Activated naive CD4-positive, alpha-beta T cell treated with anti-CD3 and anti-CD28 coated beads, Interleukin-2, amount 50 U/mL, for 16 hours (primary cell): ENCODE results near the gene HNMT.
"Not testable (repeated sequence)": the region's sequence is repeated elsewhere in the genome, so short reads cannot be mapped to it uniquely, and the experiment has no call there.

ENCODE experiments used
- DNase-seq: peaks from one replicate; pipeline ENCODE4 v3.0.0-alpha.2; 2020

HNMT gene

DNA sequence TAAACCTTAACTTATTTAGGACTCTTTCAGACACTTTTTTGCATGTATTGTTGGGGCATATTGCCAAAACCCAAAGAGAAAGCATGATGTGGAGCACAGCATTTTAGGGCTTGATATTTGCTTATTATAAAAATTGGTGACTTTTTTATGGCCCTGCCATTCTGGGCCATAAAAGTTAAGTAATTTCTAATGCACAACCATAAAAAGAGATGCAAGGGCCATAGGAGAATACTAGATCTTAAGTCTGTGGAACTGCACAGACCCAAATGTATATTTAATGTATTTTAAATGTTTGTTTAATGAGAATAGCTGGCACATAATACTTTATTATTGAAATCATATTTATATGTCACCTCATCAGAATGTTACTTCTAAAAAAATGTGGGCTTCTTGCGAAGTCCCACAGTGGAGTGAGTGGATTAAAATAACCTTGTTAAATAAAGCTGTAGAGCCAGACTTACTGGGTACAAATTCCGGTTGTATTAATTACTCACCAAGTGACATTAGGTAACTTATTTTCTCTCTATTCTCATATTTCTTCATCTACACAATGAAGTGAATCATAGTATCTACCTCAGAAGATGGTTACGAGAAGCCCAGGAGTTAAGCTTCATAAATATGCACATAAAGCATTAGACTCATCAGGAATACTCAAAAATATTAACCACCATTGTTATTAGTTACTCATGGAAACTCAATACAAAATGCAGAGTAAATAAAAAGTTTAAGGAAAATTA is 52.2 kb downstream of the HNMT start:
- DNase-seq: no peak

DNA sequence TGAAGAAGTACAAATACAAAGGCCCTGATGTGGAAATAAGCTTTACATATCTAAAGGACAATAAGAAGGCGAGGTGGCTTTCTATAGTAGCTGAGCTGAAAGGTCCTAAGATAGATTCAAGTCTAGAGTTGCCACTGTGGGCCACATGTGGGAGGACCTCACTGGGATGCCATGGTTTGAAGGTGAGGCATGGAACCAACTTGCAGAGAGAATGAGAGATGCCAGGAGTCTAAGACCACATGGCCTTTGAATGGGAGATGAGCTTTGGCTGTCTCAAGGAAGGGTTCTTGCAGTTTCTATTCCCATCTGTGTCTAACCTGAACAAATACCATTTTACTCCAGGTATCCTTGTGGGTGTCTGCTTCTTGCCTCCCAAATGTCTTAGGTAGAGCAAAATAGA is 53.6 kb downstream of the HNMT start:
- DNase-seq: no peak

GRCh38 chr2:138018866-138019688 is 54.8 kb downstream of the HNMT start:
- DNase-seq: no peak

DNA sequence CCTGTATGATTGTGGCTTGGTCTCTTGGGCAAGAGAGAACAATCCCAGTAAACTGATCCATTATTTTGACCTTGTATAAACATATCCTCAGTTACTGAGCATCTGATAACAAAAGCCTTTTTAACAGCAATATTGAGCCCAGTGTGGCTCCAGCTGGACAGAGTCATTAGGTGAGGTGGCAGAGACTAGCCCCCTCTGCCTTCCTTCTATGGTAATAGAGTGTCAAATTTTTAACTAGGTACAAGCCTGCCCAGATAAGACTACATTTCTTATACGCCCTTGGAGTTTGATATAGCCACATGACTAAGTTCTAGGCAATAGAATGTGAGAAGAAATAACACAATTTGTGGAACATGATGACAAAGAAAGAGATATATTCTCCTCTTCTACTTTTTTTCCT is 56.2 kb downstream of the HNMT start:
- DNase-seq: no peak

DNA sequence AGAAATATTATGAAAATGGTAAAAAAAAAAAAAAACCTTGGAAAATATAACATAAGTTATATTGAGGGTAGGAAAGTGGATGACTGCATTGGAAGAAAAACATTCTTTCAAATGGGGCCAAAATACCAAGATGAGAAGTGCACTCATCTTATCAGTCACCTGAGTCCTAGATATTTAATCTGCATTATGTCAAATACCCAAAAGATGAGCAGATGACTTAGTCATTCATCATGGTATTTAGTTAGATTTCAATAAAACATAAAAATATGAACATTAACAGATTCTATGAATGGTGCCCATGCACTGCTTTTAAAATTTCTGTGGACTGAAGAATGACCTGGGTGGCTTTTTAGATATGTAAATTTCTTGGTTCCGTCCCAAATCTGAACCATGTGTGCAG is 56.9 kb downstream of the HNMT start:
- DNase-seq: no peak

DNA sequence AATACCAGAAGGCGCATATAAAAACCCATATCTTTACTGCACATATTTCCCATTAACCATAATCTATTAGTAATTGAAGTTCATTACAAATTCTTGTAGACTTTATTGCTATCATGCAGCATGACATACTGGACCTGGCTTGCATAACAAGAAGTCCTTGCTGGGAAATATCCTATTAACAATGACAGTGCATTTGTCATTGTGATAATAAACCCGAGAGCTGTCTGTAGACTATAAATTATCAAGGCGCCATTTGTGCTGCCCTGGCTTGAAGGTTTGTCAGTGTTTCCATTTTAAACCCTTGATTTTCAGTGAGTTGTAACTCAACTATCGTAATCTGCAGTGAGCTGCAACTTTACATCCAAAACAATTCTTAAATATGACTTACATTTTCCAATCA is 59.0 kb downstream of the HNMT start:
- DNase-seq: no peak

GRCh38 chr2:138023976-138024375 is 59.7 kb downstream of the HNMT start:
- no peak for DNase-seq

- DNase-seq: no peak
Measured at GRCh38 chr2:138026111-138027020, 62.1 kb downstream of the HNMT start.

- no peak for DNase-seq
Measured at GRCh38 chr2:138028538-138028937, 64.3 kb downstream of the HNMT start.

DNA sequence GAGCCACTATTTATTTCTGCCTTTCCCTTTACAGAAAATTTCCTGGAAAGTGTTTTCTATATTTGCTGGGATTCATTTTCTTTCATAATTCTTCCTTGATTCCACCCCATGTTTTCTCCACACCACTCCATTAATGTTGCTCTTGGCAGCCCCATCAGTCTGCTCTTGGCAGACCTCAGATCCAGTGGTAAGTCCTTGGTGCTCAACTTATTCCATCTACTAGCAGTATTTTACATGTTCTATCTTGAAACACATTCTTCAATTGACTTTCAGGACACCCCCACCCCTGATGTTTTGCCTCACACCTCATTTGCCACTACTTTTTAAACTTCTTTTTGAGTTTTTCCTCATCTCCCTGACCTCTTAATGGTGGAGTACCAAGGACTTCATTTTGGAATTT is 65.0 kb downstream of the HNMT start:
- no peak for DNase-seq

DNA sequence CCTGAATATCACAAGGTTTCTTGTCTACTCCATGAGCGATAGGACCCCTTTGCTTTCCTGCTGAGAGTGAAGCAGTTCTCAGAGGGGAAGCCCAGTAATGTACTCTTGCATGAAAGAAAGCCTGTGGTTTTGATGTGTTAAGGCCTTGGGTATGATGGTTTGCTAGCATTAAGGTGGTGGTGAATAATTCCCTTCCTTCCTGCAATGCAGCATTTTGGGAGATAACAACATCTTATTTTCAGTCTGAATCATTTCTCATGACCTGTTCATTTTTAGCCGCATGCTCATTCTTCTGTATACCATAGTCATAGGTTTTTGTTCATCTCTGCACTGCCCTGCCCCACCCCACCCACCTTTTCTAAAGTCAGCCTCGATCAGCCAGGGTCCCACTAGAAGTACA is 66.2 kb downstream of the HNMT start:
- no peak for DNase-seq

GRCh38 chr2:138032334-138032733 is 68.1 kb downstream of the HNMT start:
- DNase-seq: no peak

DNA sequence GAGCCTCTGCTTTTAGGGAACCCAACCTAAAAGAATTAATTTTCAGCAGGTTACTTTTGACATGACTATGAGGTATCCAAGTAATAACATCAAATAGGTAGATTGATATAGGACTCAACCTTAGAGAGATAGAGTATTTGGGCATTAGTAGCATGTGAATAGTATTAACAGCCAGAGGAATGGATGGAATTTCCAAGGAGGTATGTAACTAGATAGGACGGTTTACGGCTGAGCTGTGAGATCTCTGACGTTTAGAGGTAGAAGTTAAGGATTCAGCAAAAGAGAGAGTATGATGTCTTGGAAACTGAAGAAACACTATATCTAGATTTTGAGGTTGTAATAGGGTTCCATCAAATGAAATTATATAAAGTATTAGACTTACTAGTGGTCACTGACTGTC is 70.3 kb downstream of the HNMT start:
- no peak for DNase-seq

DNA sequence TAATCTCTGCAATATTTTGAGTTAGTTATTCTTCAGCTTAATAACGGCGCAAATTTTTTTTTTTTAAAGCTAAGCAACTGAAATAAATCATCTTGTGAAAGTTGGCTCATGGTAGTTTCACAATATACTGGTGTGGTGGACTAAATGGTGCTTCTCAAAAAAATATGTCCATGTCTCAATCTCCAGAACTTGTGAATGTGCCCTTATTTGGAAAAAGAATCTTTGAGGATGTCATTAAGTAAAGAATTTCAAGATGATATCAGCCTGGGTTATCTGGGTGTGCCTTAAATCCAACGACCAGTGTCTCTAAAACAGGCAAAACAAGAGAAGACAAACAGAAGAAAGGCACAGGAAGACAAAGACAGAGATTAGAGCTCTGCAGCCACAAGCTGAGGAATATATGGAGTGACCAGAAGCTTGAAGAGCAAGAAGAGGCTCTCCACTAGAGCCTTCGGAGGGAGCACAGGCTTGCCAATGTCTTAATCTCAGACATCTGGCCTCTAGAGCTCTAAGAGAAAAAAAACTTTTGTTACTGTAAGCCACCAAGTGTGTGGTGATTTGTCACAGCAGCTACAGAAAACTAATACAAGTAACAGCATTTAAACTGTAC is 71.4 kb downstream of the HNMT start:
- no peak for DNase-seq

DNA sequence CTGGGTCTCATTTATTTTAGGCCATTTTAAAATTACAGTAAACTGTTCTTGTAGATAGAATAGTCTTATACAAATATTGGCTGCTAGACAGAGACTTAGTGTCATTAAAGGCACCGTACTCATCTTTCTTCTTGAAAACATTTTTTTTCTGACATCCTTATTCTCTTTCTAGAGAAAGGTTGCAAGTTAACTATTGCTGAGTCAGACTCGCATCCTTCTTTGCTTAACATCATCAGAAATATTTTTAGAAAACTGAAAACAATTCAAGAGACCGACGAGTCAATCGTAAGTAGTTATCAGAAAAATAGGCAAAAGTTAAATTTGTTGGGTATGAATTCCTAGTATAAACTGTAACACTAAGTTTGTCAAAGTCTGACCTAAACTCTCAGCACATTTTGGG is 72.2 kb downstream of the HNMT start:
- no peak for DNase-seq

GRCh38 chr2:138037090-138037489 is 72.8 kb downstream of the HNMT start:
- no peak for DNase-seq

GRCh38 chr2:138040616-138041015 is 76.3 kb downstream of the HNMT start:
- no peak for DNase-seq

- no peak for DNase-seq
Measured at GRCh38 chr2:138042311-138042710, 78.0 kb downstream of the HNMT start.

DNA sequence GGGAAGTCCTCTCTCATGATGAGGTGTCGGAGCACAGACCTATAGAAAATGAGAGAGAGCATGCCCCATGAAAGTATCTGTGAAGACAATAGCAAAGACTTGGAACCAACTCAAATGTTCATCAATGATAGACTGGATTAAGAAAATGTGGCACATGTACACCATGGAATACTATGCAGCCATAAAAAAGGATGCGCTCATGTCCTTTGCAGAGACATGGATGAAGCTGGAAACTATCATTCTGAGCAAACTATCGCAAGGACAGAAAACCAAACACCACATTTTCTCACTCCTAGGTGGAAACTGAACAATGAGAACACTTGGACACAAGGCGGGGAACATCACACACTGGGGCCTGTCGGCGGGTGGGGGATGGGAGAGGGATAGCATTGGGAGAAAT is 79.3 kb downstream of the HNMT start:
- not testable (repeated sequence) for DNase-seq

DNA sequence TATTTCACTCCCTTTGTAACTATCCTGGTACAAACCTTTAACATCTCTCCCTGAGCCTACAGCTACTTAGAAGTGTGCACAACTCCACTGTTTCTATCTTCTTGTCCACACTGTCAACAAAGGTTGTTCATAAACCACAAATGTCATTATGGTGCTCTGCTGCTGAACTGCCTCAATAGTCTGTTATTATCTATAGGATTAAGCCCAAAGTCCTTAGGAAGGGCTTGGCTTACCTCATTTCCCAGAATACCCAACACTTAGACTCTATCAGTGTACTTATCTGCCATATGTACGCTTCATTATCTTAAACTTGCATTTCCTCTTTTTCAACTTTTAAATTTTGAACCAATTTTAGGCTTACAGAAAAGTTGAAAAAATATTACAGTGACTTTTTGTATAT is 94.2 kb downstream of the HNMT start:
- no peak for DNase-seq

DNA sequence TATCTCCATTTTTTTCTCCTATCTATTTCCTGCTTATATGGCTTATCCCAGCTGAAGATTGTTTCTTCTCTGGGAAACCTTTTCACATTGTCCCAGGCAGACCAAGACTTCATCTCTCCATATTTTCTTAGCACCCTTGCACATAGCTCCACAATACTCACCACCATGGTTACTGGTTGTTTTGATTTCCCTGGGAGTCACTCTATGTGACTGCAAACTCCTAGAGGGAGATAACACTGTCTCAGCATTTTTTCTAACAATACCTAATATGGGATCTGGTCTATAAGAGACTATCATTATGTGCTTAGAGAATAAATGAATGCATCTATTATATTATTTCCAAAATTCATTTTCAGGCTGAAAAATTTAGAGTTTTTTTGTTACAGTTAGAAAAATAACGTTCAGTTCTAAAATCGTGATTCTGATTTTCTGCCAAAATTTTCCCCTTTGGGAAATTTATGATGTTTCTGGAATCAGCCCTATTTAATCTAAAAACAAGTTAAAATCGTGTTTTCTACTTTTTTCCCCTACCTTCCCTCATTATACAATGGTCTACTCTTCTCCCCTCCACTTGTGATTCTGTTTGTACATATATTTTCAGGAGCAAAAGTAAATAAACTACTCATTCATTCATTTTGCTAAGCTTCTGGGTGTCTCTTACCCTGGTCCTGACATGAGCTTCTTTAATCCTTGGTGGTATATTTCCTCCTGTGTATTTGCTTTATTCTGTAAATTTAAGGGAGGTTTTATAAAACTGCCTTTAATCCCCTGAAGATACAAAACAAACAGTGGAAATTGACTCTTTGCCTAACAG is 95.4 kb downstream of the HNMT start:
- DNase-seq: no peak

DNA sequence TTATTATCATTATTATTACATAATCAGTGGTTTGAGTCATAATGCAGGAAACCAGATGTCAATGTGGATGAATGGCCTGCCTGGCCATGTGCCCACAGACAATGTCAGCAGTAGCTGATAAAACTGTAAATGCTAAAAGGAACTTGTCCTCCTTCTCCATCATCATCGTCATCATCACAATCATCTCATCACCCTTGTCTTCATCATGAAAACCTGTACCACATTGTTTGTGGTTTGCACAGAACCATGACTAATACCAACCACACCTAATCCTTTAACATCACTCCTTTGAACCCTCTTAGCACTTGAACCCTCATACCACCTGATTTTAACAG is 96.0 kb downstream of the HNMT start:
- no peak for DNase-seq
